HUDEP-2 (cell line): ENCODE measurements around the gene CLMN.
"Not testable (repeated sequence)": the region's sequence is repeated elsewhere in the genome, so short reads cannot be mapped to it uniquely, and the experiment has no call there.

ENCODE experiments used
- DNase-seq, 76 experiments: peaks; one replicate each; lab custom pipeline; 2025; ENCODE audit not compliant: unreplicated experiment in 76 of 76; lab: John Stamatoyannopoulos, UW

The CLMN gene

DNA sequence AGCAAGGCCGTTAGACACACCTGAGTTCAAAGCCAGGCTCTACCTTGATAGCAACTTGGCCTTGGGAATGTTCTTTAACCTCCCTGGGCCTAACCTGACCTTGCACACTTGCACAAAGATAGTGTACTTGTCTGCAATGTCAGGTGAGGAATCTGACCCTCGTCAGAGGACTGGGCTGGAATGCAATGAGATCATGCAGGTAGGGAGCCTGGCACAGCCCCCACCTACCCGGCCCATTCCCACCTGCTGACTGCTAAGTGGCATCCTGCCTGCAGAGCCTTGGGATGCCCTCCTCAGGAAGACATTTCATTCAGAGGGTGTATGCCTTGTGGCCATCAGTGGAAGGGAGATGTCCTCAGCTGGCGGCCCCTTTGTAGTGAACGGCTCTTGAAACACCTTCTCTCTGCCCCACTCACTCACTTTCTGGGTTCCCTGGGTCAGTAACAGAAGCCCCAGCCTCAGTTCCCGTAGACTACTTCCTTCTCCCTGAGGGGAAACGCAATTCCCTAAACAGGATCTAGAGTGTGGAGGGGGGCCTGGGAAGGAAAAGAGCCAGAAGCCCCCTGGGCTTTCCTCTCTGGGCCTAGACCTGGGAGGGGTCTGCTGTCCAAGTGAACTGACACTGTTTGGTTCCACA, 94.3 kb downstream of the CLMN start:
- no peak for DNase-seq

- no peak for DNase-seq
These were observed 96.8 kb downstream of the CLMN start for GRCh38 chr14:95222870-95223398.

DNA sequence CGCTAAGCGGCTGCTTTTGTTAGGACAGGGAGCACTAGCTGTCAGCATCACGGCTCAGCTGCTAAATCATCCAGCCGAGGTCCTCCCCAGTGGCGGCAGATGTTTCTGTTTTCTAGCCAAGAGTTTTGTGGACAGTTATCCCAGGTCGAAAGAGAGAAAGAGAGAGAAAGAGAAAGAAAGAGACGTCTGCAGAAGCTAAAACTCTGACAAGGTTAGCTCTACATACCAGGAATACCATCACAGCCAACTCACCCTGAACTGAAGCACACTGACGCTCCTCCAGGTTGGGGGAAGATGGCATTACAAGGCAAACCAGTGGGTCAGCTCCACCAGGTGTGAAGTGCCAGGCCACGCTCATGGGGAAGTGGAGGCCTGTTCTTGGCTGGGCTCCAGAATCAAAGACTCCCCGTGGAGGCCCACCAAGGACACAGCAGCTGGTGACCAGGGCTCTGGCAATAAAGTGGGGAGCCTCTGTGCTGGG, 97.5 kb downstream of the CLMN start:
- no peak for DNase-seq

DNA sequence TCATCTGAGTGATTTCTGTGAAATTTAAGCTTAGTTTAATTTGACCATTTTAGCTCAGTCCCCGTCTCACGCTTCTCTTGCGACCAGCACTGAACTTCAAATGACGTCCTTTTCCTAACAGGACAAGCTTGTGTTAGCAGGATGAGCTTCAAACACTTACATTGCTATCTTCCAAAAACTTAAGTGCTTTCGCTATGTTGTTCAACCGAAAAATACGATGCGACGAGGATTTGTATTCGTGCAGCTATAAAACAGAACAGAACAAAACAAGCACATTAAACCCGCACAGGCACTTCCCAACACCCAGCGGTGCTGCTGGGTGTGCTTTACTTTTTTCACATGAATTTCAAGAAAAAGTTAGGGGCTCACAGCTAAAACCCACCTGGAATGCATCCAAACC, 98.2 kb downstream of the CLMN start:
- no peak for DNase-seq

DNA sequence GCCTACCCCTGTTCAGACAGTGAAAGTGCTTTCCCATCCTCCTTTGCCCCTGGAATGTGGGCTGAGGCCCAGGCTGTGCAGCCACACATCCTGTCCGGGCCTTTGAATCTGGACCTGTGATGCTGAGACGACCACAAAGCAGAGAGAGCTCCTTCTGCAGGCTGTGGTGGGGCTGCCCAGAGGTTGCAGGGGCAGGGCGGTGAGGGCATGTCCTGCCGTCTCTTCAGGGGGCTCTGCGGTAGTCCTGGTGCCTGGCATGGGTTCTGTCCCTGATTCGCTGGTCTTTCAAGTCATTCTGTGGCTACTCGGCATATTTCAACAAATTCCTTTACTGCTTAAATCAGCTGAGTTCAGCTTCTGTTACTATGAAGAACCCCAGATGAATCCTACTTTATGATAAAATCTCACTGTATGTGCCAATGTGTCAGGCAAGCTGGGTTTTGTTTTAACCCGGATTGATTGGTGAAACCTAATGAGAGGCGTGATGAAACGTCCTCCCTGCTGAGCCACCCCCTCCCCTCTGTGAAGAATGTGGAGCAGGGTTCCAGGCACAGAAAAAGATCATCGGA, 99.0 kb downstream of the CLMN start:
- DNase-seq: no peak

- DNase-seq: no peak
These were observed 101.1 kb downstream of the CLMN start for GRCh38 chr14:95218472-95219193.

DNA sequence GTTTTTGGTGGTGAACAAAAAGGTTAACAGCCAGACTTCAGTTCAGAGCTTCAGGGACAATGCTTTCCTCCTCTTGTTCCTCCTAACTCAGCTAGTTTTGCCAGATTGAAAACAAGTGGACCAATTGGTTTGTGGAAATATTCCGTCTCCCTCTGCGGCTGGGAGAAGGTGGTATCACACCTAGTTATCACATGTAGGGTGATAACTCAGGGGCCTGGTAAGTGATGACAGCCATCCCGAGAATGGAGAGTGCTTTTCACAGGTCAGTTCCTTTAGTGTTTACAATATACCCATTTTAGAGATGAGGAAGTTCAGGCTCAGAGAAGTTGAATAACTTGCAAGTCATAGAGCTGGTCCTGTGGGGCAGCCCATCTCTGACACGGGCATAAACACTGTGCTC, 101.7 kb downstream of the CLMN start:
- DNase-seq: no peak

GRCh38 chr14:95217391-95217900, 102.3 kb downstream of the CLMN start:
- DNase-seq: no peak

GRCh38 chr14:95216008-95216407, 103.7 kb downstream of the CLMN start:
- DNase-seq: no peak

GRCh38 chr14:95215094-95215725, 104.5 kb downstream of the CLMN start:
- DNase-seq: no peak

DNA sequence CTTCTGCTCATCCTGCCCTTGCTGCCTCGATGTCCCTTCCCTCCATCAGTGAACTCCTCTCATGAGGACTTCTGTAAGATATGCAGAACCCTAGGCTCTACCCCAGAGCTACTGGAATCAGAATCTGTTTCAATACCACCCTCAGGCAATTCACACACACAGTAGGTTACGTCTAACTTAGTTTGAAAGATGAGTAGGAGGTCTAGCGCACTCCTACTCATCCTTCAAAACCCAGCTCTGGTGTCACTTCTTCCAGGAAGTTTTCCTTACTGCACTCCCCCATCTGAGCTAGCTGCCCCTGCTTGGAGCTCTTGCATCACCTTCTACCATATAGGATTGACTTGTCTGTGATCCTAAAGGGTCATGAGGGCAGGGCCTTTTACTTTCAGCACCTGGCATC, 105.9 kb downstream of the CLMN start:
- DNase-seq: no peak

DNA sequence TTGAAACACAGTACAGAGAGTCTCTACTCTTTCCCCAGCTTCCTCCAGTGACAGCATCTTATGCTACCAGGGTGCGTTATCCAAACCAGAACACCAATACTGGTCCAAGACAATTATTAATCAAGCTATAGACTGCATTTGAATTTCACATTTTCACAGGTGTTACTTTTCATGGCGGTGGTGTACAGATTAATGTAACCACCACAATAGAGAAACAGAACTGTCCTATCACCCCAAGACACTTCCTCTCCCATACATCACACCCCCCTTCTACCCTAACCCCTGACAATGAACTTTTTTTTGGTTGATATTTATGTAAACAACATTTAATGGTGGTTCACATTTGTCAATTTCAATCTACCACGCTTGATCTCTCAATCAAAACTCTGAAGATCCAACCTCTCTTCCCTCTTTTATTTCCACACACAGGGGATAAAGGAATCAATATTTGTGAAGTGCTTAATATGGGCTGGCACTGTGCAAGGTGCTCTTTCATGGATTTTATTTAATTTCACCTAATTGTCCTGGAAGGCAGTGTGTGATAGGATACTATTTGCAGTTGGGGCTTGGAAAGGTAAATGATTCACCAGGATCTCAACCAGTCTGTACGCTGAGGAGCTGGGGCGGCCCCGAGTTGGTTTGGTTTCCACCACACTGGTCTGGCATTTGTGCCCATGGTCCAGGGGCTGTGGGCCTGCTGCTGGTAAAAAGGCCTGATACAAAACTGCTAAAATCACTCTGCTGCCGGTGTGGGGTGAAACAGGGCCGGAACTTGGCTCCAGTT, 107.8 kb downstream of the CLMN start:
- no peak for DNase-seq

DNA sequence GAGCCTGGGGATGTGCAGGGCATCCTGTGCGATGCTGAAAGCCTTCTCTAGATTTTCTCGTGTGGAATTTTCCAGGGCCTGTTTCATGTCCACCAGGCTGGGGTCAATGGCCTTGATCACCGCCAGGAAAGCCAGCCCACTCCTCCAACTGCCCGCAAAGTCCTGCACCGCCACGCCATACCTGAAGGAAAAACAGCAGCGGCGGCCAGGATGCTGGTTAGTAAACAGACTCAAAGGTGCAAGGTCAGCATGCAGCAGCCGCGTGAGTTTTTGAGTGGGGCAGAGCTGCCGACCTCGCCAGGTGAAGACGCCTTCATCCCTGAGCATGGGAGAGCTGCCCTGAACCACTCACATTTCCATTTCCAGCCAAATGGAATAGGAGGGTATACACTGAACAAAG, 109.0 kb downstream of the CLMN start:
- DNase-seq: no peak

- DNase-seq: no peak
These were observed 111.1 kb downstream of the CLMN start for GRCh38 chr14:95208598-95208997.

DNA sequence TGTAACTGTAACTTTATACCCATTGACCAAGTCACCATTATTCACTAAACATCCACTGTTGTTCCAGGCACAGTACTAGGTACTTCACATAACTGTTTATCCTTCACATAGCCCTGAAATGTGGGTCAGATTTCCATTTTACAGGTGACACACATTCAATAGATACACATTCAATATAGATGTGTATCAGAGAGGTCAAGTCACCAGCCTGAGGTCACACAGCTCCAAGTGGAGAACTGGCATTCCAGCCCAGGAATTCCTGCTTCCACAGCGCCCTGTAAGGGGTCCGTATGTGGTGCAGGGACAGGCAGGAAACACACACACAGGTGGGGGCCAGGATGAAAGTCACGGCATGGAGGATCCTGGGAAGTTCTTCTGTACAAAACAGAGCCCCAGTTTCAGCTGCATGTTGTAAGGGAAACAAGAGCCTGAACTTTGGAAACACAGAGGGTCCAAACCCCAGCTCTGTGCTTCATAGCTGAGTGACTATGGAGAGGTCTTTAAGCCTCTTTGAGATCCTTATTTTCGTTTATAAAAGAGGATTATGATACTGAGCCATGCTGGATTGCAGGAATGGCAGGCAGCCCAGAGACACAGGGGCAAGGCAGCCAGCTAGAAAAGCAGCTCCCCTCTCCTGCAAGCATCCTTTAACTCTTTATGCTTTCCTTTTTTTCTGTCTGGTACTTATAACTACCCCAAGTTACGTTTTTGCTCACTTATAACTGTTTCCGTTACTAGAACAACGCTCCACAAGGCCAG, 112.1 kb downstream of the CLMN start:
- DNase-seq: no peak

DNA sequence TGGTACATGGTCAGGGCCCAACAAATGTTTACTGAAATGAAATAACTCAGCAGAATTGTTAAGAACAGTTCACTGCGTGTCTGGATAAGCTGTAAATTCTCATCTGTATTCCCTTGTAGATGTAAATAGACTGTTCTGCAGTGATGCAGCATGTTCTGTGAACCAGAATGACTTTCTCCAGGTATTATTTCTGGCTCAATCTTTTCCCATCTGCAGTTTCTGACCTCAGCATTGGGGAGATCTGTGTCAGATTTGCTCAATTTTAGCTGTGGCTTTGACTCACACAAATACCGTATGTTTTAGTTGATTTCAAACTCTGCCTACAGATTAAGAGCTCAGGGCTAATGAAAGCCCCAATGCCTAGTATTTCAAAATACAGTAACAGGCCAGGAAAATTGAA, 113.2 kb downstream of the CLMN start:
- no peak for DNase-seq

GRCh38 chr14:95204705-95205104, 115.0 kb downstream of the CLMN start:
- no peak for DNase-seq

- DNase-seq: not testable (repeated sequence)
These were observed 118.0 kb downstream of the CLMN start for GRCh38 chr14:95201745-95202144.

- no peak for DNase-seq
These were observed 119.3 kb downstream of the CLMN start for GRCh38 chr14:95200404-95200803.
